ENCODE results near the gene ZMIZ1. TPM values are rescaled to one million over a fixed set of nuclear protein-coding genes. Genes with fewer than 3 reads are reported as not detected.

Gene ZMIZ1
- total and polyA plus RNA-seq, 2 experiments from 2014 or later = 9.2 to 30.9 TPM

- Histone ChIP-seq H3K4me3 (no peak overlapping the region), H3K9me2 (ENCODE audit: insufficient read depth) (no peaks in the 10 kb centered on the region), H3K79me2 (replicated peaks; ENCODE audit: insufficient read depth) (peaks cover 11% of the 10 kb centered on the region), H3K4me1 (ENCODE audit: insufficient read depth) (peaks cover 7% of the 10 kb centered on the region), H4K20me1 (replicated peaks; ENCODE audit: insufficient read depth) (peaks cover 20% of the 10 kb centered on the region; the same call in 1 of the 2 replicates), H2AFZ (no peak overlapping the region), H3F3A (replicated peaks; ENCODE audit: low read depth) (no peaks in the 10 kb centered on the region), H3K27ac (ENCODE audit: low read depth) (no peak overlapping the region), H3K4me2 (no peak overlapping the region), H3K36me3 (ENCODE audit: insufficient read depth) (no peaks in the 10 kb centered on the region; the same call in 1 of the 2 replicates), H3K27me3 (ENCODE audit: insufficient read depth) (no peaks in the 10 kb centered on the region)
- no peaks in the 10 kb centered on the region for H3K9me3 Mint-ChIP-seq
- peaks cover 3% of the 10 kb centered on the region for H3K27me3 Mint-ChIP-seq (ENCODE audit: insufficient read depth, low read depth, poor library complexity)
- ATAC-seq = no peak
- no peak for DNase-seq (ENCODE audit: low spot score)
- no peak overlapping the region for H3K27ac Mint-ChIP-seq
- no peak overlapping the region; the same call in 2 of the 3 replicates for H3K4me3 Mint-ChIP-seq
- H3K4me1 Mint-ChIP-seq = peaks cover 5% of the 10 kb centered on the region; the same call in 1 of the 3 replicates
- peaks cover 78% of the 10 kb centered on the region for H3K36me3 Mint-ChIP-seq (ENCODE audit: low read depth)
- TF ChIP-seq ZNF462 (CRISPR knock-in tag; IDR thresholded peaks at IDR 0.05) (no peak), JUNB (IDR thresholded peaks at IDR 0.05; ENCODE audit: unreplicated experiment) (no peak), ETS1 (IDR thresholded peaks at IDR 0.05) (no peak), CREB1 (CRISPR knock-in tag; IDR thresholded peaks at IDR 0.05; ENCODE audit: low read depth) (no peak), STAT1 (IDR thresholded peaks at IDR 0.05; ENCODE audit: unreplicated experiment) (no peak), NANOG (IDR thresholded peaks at IDR 0.05; ENCODE audit: borderline replicate concordance) (no peak), ZNF331 (CRISPR knock-in tag; IDR thresholded peaks at IDR 0.05; ENCODE audit: low read depth) (no peak), EZH2phosphoT487 (IDR thresholded peaks at IDR 0.05; ENCODE audit: unreplicated experiment) (no peak), ZNF114 (CRISPR knock-in tag; IDR thresholded peaks at IDR 0.05) (no peak), REST (IDR thresholded peaks at IDR 0.05; ENCODE audit: unreplicated experiment) (no peak), EZH2 (IDR thresholded peaks at IDR 0.05; ENCODE audit: low read depth, unreplicated experiment) (no peak), POLR2AphosphoS5 (IDR thresholded peaks at IDR 0.05; ENCODE audit: low read depth) (no peak)
- TF ChIP-seq, protein P1, sequence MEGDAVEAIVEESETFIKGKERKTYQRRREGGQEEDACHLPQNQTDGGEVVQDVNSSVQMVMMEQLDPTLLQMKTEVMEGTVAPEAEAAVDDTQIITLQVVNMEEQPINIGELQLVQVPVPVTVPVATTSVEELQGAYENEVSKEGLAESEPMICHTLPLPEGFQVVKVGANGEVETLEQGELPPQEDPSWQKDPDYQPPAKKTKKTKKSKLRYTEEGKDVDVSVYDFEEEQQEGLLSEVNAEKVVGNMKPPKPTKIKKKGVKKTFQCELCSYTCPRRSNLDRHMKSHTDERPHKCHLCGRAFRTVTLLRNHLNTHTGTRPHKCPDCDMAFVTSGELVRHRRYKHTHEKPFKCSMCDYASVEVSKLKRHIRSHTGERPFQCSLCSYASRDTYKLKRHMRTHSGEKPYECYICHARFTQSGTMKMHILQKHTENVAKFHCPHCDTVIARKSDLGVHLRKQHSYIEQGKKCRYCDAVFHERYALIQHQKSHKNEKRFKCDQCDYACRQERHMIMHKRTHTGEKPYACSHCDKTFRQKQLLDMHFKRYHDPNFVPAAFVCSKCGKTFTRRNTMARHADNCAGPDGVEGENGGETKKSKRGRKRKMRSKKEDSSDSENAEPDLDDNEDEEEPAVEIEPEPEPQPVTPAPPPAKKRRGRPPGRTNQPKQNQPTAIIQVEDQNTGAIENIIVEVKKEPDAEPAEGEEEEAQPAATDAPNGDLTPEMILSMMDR (conservative IDR thresholded peaks at IDR 0.05; ENCODE audit: low read depth in 2 of 2) = no peak
Observed at GRCh38 chr10:79352035-79352877, 283.5 kb downstream of the ZMIZ1 start.

All from GM23338 (cell line).